8988T (cell line): ENCODE results near the gene MAP3K5.
"Not testable (repeated sequence)": the region's sequence is repeated elsewhere in the genome, so short reads cannot be mapped to it uniquely, and the experiment has no call there.

Source experiments
- DNase-seq: peaks from one replicate; pipeline ENCODE4 v3.0.0; 2011

MAP3K5 gene

GRCh38 chr6:136772685-136773472, 19.4 kb downstream of the MAP3K5 start:
- no peak for DNase-seq

GRCh38 chr6:136771306-136771705, 21.0 kb downstream of the MAP3K5 start:
- no peak for DNase-seq

- no peak for DNase-seq
Observed at GRCh38 chr6:136769759-136770158, 22.5 kb downstream of the MAP3K5 start.

- DNase-seq, result no peak
Observed at GRCh38 chr6:136769124-136769523, 23.2 kb downstream of the MAP3K5 start.

DNA sequence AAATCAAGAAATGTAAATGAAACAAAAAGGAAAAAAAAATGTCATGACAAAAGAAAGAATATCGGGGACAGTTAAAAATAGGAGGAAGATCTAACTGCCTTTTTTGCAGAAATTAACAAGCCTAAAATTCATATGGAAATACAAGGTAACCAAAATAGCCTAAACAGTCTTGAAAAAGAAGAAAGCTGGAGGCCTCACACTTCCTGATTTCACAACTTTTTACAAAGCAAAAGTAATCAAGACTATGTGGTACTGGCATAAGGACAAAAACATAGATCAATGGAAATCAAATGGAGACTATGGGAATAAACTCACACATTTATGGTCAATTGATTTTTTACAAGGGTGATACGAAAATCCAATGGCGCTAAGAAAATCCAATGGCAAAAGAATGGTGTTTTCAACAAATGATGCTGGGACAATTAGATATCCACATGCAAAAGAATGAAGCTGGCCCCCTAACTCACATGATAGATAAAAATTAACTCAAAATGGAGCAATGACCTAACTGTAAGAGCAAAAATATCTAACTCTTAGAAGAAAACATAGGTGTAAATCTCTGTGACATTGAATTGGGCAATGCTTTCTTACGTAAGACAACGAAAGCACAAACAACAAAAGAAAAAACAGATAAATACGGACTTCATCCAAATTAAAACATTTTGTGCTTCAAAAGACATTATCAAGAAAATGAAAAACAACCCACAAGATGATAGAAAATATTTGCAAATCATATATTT, 24.5 kb downstream of the MAP3K5 start:
- no peak for DNase-seq

DNA sequence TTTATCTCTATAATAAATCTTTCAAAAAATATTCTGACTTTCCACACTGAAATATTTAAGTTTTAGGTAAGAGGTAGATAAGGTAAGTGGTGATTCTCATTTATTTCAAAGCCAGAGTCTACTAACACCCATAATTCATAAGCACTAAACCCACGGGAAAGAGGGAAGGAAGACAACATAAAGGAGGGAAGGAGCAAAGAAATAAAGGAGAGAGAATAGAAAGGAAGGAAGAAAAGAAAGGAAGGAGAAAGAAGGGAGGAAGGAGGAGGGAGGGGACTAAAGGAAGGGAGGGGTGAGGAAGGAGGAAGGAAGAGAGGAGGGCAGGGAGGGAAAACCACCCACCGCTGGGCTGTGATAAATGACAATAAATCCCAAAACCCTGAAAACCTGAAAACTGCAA, 25.2 kb downstream of the MAP3K5 start:
- no peak for DNase-seq

DNA sequence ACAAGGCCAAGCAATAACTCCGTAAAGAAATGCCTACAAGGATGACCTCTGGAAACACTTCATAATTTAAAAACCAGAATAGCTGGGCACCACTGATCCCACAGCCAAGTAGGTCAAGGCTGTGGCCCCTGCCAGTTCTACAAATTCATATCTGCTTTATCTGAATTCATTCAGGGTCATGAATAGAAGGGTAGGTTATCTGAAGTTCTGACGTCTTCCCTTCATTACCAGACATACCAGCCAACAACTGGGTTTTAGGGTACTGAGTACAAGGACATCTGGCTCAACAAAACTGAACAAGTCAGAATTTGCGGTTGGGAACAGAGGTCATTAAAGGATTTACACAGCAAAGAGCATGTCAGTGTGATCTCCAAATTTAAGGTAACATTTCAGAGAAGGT, 26.0 kb downstream of the MAP3K5 start:
- no peak for DNase-seq

DNA sequence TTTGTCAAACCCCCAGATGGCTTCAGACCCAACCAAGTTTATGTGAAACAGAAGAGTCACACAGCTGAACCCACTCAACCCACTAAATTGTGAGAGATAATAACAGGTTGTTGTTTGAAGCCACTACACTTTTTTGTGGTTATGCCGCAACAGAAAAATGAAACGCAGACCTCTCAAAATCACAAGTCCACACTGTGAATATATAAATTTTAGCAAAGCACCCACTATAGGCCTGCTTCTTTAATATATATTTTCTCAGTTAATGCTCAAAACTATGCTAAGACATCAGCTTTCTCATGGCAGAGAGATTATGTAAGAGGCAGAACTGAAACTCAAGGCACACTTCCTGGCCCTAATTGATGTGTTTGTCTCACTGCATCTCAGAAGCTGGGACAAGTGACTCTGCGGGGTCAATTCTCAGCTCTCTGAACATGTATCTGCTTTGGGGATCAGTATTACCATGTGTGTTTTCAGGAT, 27.7 kb downstream of the MAP3K5 start:
- no peak for DNase-seq

GRCh38 chr6:136763716-136764516, 28.4 kb downstream of the MAP3K5 start:
- no peak for DNase-seq

GRCh38 chr6:136763255-136763654, 29.0 kb downstream of the MAP3K5 start:
- no peak for DNase-seq

DNA sequence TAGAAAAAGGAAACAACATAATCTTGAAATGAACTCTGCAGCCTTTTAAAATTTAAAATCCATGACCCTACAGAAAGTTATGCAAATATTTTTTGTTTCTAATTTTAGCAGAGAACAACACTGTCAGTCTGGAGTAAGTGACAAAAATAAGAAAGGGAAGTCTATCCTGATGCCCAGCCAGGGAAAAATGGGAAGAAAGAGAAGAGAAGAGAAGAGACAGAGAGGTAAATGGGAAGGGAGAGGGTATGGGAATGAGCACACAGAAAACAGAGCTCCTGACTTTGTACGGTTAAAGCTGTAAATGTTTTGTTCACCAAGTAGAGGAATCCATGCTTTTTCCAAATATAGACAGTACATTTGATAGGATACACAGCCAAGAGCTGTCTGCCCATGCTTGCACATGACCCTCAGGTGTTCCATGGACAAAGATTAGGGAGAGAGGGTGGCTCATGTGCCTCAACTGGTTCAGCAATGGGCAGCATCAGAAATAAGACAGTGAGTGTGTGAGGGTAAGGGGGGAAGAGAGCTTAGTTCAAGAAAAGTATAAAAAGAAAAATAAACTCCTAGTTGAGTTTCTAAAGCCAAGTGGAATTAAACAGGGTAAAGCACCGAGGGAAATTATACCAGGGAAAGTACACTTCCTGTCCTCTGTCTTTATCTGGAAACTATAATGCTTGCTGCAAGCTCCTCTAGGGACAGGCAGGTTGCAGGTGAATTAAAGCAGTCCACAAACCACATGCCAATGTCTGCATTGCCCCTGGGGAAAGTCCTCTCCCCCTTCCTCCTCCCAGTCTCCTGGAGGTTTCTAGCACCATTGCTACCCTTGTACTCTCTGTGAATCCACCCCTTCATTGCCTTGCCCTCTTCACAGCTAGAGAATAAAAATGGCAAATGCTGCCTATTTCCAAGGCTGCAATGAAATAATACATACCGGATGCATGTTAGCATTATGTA, 30.0 kb downstream of the MAP3K5 start:
- DNase-seq, result no peak

DNA sequence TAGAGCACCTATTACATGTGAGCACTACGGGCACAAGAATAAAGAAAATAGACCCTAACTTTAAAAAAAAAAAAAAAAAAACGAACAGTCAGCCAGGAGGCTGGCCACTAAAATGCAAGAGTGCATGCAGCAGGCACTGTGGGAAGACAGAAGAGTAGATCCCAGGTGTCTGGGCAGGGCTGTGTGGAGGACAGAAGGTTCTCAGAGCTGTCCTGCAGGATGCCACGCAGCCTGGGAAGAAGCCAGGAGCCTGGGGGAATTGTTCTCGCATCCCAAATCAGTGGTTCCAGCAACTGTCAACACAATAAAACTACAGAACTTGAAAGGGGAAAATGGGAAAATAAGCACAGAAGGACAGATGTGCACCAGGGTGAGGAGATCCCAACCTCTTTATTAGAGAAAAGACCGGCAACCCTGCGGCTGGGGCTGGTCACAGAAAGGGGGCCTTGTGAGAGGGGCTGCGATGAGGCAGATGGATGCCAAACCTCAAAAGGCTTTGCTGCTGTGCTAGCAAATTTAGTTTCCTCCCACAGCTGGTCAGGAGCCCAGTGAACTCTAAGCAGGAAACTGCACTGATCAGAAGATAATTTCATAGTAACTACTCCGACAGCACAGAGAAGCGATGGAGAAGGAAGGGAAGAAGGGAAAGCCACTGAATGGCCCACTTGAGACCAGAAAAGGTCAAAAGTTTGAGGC, 30.9 kb downstream of the MAP3K5 start:
- DNase-seq, result no peak

- not testable (repeated sequence) for DNase-seq
Observed at GRCh38 chr6:136760781-136761180, 31.5 kb downstream of the MAP3K5 start.

- no peak for DNase-seq
Observed at GRCh38 chr6:136757150-136757549, 35.1 kb downstream of the MAP3K5 start.

GRCh38 chr6:136754820-136755219, 37.5 kb downstream of the MAP3K5 start:
- no peak for DNase-seq

GRCh38 chr6:136753624-136754023, 38.7 kb downstream of the MAP3K5 start:
- no peak for DNase-seq

DNA sequence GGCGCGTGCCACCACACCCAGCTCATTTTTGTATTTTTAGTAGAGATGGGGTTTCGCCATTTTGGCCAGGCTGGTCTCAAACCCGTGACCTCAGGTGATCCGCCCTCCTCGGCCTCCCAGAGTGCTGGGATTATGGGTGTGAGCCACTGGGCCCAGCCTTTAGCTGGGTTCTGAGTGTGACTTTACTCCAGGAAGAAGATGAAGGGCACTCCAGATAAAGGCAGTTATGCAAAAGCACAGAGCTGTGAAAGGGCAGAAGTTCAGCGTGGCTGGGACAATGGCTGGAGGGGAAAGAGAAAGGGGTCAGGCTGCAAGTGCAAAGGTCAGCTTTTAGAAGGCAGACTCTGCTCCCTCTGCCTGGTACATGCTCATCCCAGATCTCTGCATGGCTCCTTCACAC, 39.7 kb downstream of the MAP3K5 start:
- DNase-seq, result no peak

DNA sequence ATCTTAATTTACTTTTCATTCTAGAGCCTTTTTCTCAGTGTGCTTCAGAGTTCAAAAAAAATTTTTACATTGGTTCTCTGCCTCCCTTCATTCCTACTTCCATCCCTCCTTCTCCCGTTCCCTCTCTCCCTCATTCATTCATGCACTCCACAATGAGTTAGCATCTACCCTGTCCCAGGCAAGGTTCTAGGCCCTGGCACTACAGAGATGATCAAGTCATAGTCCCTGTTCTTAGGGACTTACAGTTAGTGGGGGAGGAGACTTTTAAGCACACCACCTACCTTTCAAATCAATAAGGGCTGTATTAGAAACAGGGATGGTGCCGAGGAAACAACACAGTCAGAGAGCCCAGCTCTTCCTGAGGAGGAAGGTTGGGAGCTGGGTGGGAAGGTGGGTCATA, 40.3 kb downstream of the MAP3K5 start:
- DNase-seq, result no peak

DNA sequence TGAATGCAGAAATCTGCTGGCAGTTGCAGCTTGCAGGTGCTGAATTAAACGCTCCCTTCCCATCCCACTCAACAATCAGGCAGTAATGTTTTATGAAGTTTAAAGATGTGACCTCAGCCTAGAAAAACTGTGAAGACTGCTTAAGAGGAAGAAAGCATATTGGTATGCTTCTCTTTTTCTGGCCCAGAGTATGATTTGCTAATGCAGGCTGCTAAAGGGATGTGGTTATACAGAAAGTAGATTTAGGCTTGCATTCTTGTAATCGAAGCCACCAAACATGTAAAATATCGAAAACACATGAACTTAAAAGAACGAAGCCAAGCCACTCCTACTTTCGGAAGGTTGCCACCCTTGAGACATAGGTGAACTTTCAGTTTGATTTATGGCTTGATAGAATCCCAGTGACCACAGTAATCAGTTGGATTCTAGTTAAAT, 40.7 kb downstream of the MAP3K5 start:
- DNase-seq, result no peak

- no peak for DNase-seq
Observed at GRCh38 chr6:136750696-136751521, 41.4 kb downstream of the MAP3K5 start.
